Hematopoietic multipotent progenitor cell (in vitro differentiated cells): Measurements from ENCODE around the gene DMAC2L. TPM values are rescaled to one million over a fixed set of nuclear protein-coding genes. Genes with fewer than 3 reads are reported as not detected.
"Not testable (repeated sequence)": the region's sequence is repeated elsewhere in the genome, so short reads cannot be mapped to it uniquely, and the experiment has no call there.

Experiments
- DNase-seq, 3 donors: peaks; one replicate each; pipeline ENCODE4 v3.0.0-alpha.2; 2011 to 2015; ENCODE audit warnings: low read depth in 2 of 3, low spot score in 2 of 3
- total RNA-seq: library from RNA; depleted of rRNA; stranded (reverse); fragments of >200 nt; gene quantifications from one replicate; pipeline ENCODE4 v1.2.3, GENCODE V29; 2012

DMAC2L gene
- total RNA-seq, 1 donor, result 16.7 TPM

GRCh38 chr14:50353126-50353525 is 41.0 kb downstream of the DMAC2L start:
- no peak for DNase-seq

DNA sequence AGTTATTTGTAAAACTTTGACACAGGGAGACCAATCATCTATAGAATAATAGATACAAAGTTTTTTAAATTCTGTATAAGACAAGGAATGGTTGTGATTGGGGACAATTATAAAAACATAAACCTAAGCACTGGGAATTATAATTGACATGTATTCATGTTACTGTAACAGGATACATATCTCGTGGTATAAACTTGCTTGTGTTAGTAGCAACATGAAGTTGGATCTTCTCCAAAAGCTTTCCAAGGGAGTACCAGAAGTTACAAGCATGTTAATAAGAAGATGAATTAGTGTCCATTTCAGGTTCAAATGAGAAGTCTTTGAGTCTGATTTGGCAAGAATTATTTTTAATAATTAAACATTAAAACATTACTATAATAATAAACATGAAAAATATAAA is 42.4 kb downstream of the DMAC2L start:
- no peak for DNase-seq

DNA sequence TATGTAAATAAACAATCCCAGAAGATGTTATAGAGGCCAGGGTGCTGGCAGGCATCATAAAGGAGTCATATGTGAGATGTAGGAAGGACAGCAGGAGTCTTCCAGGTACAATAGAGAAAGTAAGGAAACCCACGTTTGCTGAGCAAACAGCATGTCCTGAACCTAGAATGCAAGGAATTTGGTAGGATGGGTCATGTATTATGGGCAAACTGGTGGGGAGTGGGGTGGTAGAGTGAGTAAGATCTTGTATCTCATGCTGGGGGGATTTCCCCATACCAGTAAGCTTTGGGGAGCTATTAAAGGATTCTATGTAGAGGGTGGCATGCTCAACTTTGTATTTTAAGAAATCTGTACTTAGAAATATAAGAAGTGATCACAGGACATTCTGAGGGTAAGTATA is 43.6 kb downstream of the DMAC2L start:
- DNase-seq, result no peak

- not testable (repeated sequence) for DNase-seq
Observed at GRCh38 chr14:50356283-50356682, 44.2 kb downstream of the DMAC2L start.

- no peak for DNase-seq
Observed at GRCh38 chr14:50357124-50357523, 45.0 kb downstream of the DMAC2L start.

DNA sequence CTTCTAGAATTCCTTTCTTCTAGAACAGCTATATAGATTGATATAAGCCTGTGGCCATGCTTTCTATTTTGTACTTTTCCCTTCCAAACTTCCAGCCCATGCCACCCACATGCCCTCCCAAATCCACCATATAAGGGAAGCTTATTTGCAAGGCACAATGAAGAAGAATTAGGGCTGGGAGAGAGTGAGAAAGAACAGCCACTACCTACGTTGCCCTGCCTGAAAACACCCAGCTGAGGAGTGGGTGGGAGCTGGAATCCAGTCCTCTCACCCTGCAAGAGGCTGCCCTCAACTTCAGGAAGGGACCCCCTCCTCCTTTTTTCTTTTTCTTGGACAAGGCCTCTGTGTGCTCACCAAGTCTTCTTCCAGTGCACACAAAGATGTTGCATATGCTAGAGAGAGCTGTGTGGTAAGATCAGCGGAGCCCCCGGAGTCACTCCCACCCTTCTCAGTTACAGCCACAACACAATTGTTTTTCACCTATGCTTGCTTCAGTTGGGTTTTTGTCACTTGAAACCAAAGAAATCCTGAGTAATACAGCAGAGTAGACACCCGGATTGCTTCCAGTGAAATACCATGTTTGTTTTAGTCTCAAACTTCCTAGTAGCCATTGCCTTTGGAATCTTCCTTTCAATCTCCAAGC is 45.8 kb downstream of the DMAC2L start:
- DNase-seq, result no peak

- no peak for DNase-seq
Observed at GRCh38 chr14:50359631-50360030, 47.5 kb downstream of the DMAC2L start.

DNA sequence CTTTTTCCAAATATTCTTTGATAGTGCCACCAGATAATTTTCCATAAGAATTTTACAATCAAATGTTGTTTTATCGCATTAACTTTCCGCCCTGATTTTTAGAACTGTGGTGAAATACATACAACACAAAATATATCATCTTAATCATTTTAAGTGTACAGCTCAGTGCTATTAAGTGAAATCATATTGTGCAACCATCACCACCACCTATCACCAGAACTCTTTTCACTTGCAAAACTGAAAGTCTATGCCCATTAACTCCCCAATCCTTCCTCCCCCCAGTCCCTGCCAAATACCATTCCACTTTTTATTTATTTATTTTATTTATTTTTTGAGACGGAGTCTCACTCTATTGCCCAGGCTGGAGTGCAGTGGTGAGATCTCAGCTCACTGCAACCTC is 48.0 kb downstream of the DMAC2L start:
- no peak for DNase-seq

GRCh38 chr14:50360851-50361250 is 48.7 kb downstream of the DMAC2L start:
- DNase-seq, result no peak

DNA sequence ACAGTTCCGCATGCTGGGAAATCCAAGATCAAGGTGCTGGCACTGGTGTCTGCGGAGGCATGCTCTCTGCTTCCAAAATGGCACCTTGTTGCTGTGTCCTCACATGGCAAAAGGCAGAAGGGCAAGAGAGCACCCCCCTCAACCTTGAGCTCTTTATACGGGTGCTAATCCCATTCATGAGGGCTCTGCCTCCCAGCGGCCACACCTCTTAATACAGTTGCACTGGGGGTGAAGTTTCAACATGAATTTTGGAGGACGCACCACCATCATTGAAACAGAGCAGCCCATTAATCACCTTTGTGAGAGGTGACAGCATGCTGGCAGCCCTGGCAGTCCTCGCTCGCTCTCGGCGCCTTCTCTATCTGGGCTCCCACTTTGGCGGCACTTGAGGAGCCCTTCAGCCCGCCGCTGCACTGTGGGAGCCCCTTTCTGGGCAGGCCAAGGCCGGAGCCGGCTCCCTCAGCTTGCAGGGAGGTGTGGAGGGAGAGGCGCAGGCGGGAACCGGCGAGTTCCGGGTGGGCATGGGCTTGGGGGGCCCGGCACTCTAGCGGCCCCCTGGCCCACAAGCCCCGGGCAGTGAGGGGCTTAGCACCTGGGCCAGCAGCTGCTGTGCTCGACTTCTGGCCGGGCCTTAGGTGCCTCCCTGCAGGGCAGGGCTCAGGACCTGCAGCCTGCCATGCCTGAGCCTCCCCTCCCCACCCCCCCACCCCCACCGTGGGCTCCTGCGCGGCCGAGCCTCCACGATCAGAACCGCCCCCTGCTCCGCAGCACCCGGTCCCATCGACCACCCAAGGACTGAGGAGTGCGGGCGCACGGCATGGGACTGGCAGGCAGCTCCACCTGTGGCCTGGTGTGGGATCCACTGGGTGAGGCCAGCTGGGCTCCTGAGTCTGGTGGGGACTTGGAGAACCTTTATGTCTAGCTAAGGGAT is 49.6 kb downstream of the DMAC2L start:
- DNase-seq, result not testable (repeated sequence)

DNA sequence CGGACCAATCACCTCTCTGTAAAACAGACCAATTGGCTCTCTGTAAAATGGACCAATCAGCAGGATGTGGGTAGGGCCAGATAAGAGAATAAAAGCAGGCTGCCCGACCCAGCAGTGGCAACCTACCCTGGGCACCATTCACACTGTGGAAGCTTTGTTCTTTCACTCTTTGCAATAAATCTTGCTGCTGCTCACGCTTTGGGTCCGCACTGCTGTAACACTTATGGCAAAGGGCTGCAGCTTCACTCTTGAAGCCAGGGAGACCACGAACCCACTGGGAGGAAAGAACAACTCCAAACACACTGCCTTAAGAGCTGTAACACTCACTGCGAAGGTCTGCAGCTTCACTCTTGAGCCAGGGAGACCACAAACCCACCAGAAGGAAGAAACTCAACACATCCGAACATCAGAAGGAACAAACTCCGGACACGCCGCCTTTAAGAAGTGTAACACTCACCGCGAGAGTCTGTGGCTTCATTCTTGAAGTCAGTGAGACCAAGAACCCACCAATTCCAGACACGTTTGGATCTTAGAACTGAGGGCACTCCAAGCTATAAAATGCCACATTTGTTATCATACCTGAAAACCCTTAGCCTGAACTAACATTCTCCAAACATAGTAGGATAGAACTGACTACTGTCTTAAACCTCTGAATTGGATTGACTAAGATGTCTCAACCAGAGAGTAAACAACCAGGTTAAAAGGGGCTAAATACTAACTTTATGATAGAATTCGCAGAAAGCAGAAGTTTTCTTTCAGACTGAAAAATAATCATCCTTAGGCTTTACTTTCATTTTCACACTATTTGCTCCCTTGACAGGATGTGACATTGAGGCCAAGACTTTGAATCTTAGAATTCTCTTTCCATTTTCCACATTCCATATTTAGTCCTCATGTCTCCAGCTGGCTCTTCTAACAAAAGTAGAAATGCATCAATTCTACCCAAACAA is 50.9 kb downstream of the DMAC2L start:
- peak in 2 of 3 donors; percentile 29 to 67 for DNase-seq

DNA sequence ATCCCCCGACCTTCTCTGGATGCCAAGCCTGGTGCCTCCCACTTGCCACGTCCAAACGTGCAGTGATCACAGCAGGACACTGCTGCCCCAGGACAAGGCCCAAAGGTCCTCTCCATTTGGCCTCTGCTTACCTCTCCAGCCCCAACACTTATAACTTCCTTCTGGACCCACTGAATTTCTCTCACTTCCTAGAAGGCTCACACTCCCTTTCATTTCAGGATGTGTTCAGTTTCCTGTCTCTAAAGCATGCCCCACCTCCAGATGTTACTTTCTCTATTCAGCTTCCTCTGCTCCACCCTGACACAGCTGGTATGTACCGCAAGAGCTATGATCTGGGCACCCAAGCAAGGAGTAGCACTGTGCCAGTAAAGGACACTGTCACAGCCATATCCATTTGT is 51.6 kb downstream of the DMAC2L start:
- DNase-seq, result peak; percentile 21 to 83 (median 67)

GRCh38 chr14:50364792-50365191 is 52.7 kb downstream of the DMAC2L start:
- no peak for DNase-seq

DNA sequence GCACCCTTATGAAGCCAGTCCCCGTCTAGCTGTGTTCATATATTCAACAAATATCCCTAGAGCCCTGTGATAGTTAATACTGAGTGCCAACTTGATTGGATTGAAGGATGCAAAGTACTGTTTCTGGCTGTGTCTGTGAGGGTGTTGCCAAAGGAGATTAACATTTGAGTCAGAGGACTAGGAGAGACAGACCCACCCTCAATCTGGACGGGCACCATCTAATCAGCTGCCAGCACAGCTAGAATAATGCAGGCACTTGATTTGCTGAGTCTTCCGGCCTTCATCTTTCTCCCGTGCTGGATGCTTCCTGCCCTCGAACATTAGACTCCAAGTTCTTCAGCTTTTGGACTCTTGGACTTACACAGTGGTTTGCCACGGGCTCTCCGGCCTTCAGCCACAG is 53.4 kb downstream of the DMAC2L start:
- not testable (repeated sequence) for DNase-seq

DNA sequence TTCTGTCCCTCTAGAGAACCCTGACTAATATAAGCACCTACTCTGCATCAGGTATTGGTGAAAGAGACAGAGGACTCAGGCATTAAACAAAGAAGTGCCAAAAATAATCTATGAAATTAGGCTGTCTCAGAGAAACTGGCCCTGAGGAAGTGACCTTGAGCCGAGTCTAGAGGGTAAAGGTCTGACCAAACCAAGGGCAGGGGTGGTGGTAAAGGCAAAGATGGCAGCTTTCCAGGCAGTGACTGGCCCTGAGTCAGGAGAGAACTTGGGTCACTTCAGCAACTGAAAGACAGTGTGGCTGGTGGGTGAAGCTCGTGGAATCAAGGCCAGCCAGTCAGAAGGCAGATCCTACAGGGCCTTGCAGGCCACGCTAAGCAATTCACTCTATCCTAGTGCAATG is 54.0 kb downstream of the DMAC2L start:
- DNase-seq, result no peak

GRCh38 chr14:50366589-50366988 is 54.5 kb downstream of the DMAC2L start:
- no peak for DNase-seq

- DNase-seq, result no peak
Observed at GRCh38 chr14:50371546-50371945, 59.4 kb downstream of the DMAC2L start.

- no peak for DNase-seq
Observed at GRCh38 chr14:50373959-50374358, 61.8 kb downstream of the DMAC2L start.

GRCh38 chr14:50375760-50376159 is 63.6 kb downstream of the DMAC2L start:
- no peak for DNase-seq
